Skeletal muscle cell (primary cell): ENCODE results near the gene PCDHGB1.
"Not testable (repeated sequence)": the region's sequence is repeated elsewhere in the genome, so short reads cannot be mapped to it uniquely, and the experiment has no call there.

ENCODE experiments used
- DNase-seq: peaks from one replicate; pipeline ENCODE4 v3.0.0-alpha.2; 2010; ENCODE audit warnings: low read depth
- H3K4me3 ChIP-seq: 2 replicates; pipeline ENCODE4 v1.5.1; 2011; ENCODE audit warnings: low read depth, mild to moderate bottlenecking, control low read depth, low read length, moderate library complexity

PCDHGB1 gene

GRCh38 chr5:141375444-141376155, 25.7 kb downstream of the PCDHGB1 start:
- DNase-seq, H3K4me3 ChIP-seq: not testable (repeated sequence)

DNA sequence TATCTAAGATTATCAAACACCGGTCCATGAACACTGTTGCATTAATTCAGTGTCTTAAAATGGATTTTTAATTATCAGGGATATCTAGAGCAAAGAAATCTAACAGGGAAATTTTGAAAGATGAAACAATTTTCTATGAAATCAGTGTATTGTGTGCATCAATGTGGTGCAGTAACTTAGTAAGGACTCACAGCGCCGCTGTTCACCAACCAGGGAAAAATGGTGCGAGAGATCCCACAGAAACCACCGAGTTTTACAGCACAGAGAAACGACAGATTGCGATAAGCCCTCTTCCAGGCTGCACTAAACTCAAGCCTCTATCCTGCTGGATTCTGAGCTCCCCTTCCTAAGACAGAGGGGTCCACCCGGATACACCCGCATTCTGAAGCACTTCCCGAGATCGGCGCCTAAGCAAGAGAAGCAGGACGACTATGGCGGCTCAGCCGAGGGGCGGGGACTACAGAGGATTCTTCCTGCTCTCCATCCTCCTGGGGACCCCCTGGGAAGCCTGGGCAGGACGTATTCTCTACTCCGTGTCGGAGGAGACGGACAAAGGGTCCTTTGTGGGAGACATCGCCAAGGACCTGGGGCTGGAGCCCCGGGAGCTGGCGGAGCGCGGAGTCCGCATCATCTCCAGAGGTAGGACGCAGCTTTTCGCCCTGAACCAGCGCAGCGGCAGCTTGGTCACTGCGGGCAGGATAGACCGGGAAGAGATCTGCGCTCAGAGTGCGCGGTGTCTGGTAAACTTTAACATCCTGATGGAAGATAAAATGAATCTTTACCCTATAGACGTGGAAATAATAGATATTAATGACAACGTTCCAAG, 32.8 kb downstream of the PCDHGB1 start, which contains the start of gene PCDHGA7:
TSS of gene PCDHGA7 (plus strand) at position 274 of the 826 bp plus-strand sequence. CDS start at position 432, 158 bp downstream.
- no peak for DNase-seq

DNA sequence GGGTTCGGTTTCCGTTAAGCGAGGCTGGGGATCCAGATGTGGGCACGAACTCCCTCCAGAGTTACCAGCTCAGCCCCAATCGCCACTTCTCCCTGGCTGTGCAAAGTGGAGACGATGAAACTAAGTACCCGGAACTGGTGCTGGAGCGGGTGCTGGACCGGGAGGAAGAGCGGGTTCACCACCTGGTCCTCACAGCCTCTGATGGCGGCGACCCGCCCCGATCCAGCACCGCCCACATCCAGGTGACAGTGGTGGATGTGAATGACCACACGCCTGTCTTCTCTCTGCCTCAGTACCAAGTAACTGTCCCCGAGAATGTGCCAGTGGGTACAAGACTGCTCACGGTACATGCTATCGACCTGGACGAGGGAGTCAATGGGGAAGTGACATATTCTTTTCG, 33.4 kb downstream of the PCDHGB1 start:
- peak overlapping the region; percentile 61 for H3K4me3 ChIP-seq
- no peak for DNase-seq

More for the DNA sequence above, 32.8 kb downstream of the PCDHGB1 start, which contains the start of gene PCDHGA7:
- H3K4me3 ChIP-seq, result peak within 1 kb of the TSS; percentile 61

- no peak for DNase-seq
- H3K4me3 ChIP-seq, result no peak overlapping the region
Measured at GRCh38 chr5:141384471-141385267, 34.8 kb downstream of the PCDHGB1 start.

- H3K4me3 ChIP-seq, result peak within 1 kb of the TSS; percentile 39
- not testable (repeated sequence) for DNase-seq
Measured at GRCh38 chr5:141387557-141388311, 37.8 kb downstream of the PCDHGB1 start, which contains the start of gene PCDHGB4. Gene PCDHGB4 (plus strand): TSS chr5:141387698. CDS start chr5:141387885, 187 bp downstream.

DNA sequence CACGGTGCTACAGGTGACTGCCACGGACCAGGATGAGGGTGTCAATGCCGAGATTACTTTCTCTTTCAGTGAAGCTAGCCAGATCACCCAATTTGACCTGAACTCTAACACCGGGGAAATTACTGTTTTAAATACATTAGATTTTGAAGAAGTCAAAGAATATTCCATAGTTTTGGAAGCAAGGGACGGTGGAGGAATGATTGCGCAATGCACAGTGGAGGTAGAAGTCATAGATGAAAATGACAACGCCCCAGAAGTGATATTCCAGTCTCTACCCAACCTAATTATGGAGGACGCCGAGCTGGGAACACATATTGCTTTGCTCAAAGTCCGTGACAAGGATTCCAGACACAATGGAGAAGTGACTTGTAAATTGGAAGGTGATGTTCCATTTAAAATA, 38.8 kb downstream of the PCDHGB1 start:
- DNase-seq, result no peak
- H3K4me3 ChIP-seq, result no peak overlapping the region

DNA sequence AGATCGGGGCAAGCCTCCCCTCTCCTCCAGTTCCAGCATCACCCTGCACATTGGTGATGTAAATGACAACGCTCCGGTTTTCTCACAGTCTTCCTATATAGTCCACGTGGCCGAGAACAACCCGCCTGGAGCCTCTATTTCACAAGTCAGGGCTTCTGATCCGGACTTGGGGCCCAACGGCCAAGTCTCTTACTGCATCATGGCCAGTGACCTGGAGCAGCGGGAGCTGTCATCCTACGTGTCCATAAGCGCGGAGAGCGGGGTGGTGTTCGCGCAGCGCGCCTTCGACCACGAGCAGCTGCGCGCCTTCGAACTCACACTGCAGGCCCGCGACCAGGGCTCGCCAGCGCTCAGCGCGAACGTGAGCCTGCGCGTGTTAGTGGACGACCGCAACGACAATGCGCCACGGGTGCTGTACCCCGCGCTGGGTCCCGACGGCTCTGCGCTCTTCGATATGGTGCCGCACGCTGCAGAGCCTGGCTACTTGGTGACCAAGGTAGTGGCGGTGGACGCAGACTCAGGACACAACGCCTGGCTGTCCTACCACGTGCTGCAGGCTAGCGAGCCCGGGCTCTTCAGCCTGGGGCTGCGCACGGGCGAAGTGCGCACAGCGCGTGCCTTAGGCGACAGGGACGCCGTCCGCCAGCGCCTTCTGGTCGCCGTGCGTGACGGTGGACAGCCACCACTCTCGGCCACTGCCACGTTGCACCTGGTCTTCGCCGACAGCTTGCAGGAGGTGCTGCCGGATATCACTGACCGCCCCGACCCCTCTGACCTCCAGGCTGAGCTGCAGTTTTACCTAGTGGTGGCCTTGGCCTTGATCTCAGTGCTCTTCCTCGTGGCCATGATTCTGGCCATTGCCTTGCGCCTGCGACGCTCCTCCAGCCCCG, 39.5 kb downstream of the PCDHGB1 start:
- H3K4me3 ChIP-seq, result no peak overlapping the region

DNA sequence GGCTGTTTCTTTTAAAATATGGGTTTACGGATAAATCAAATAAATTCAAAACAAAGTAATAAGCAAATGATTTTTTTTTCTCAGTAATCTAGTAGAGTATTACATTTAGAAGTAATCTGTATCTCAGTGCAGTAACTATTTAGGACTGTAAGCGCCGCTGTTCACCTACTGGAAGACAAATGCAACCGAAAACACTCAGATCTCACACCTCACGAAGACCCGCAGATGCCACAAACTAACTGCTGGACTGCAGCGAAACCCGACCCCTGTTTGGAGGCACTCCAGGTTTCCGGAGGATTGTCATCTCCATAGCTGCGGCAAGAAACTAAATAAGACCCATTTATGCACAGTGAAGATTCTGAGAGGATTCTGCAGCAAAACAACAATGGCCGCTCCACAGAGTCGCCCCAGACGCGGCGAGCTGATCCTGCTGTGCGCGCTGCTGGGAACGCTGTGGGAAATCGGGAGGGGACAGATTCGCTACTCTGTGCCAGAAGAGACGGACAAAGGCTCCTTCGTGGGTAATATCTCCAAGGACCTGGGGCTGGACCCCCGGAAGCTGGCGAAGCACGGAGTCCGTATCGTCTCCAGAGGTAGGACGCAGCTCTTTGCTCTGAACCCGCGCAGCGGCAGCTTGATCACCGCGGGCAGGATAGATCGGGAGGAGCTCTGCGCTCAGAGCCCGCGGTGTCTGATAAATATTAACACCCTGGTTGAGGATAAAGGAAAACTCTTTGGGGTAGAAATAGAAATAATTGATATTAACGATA, 42.7 kb downstream of the PCDHGB1 start, which contains the start of gene PCDHGA8:
TSS of gene PCDHGA8 (plus strand) at position 205 of the 770 bp plus-strand sequence. CDS start at position 386, 181 bp downstream.
- H3K4me3 ChIP-seq, result no peak within 1 kb of the TSS
- DNase-seq, result no peak

More for the DNA sequence above, 39.5 kb downstream of the PCDHGB1 start:
- no peak for DNase-seq

GRCh38 chr5:141393267-141393666, 43.4 kb downstream of the PCDHGB1 start:
- DNase-seq, result no peak
- no peak overlapping the region for H3K4me3 ChIP-seq

DNA sequence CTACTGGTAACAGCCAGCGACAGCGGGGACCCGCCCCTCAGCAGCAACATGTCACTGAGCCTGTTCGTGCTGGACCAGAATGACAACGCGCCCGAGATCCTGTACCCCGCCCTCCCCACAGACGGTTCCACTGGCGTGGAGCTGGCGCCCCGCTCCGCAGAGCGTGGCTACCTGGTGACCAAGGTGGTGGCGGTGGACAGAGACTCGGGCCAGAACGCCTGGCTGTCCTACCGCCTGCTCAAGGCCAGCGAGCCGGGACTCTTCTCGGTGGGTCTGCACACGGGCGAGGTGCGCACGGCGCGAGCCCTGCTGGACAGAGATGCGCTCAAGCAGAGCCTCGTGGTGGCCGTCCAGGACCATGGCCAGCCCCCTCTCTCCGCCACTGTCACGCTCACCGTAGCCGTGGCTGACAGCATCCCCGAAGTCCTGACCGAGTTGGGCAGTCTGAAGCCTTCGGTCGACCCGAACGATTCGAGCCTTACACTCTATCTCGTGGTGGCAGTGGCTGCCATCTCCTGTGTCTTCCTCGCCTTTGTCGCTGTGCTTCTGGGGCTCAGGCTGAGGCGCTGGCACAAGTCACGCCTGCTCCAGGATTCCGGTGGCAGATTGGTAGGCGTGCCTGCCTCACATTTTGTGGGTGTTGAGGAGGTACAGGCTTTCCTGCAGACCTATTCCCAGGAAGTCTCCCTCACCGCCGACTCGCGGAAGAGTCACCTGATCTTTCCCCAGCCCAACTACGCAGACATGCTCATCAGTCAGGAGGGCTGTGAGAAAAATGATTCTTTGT, 44.7 kb downstream of the PCDHGB1 start:
- DNase-seq, H3K4me3 ChIP-seq: not testable (repeated sequence)

DNA sequence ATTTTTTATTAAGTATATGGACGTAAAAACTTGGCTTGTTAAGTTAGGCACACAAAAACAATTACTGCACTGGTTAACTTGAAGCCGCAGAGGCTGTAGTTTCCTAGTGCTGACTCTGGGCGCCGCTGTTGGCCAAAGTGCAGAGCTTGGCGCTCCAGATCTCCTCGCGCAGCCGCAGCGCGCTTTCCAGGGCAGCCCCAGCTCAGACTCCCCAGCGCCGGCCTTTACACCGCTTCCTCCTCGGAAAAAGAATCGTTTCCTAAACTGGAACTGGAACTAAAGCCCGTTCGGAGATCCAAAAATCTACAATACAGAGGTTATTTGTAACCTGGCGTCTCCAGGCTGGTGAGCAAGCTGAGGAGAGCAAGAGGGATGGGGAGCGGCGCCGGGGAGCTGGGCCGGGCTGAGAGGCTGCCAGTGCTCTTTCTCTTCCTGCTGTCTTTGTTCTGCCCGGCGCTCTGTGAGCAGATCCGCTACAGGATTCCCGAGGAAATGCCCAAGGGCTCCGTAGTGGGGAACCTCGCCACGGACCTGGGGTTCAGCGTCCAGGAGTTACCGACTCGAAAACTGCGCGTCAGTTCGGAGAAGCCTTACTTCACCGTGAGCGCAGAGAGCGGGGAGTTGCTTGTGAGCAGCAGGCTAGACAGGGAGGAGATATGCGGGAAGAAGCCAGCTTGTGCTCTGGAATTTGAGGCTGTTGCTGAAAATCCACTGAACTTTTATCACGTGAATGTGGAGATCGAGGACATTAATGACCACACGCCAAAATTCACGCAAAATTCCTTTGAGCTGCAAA, 48.1 kb downstream of the PCDHGB1 start, which contains the start of gene PCDHGB5:
TSS of gene PCDHGB5 (plus strand) at position 192 of the 796 bp plus-strand sequence. CDS start at position 373, 181 bp downstream.
- H3K4me3 ChIP-seq, result peak within 1 kb of the TSS; percentile 41
- DNase-seq, result peak; percentile 13

DNA sequence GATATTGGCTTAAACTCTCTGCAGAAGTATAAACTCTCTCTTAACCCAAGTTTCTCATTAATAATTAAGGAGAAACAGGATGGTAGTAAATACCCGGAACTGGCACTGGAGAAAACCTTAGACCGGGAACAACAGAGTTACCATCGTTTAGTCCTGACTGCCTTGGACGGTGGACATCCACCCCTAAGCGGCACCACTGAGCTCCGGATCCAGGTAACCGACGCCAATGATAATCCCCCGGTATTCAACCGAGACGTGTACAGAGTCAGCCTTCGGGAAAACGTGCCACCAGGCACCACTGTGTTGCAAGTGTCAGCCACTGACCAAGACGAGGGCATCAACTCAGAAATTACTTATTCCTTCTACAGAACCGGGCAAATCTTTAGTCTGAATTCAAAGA, 48.7 kb downstream of the PCDHGB1 start:
- peak overlapping the region; percentile 21 for H3K4me3 ChIP-seq
- DNase-seq, result no peak

- H3K4me3 ChIP-seq, result no peak overlapping the region
- DNase-seq, result no peak
Measured at GRCh38 chr5:141399555-141400258, 49.8 kb downstream of the PCDHGB1 start.
